Hepatocyte (in vitro differentiated cells): ENCODE data around the gene CHSY1. TPM values are rescaled to one million over a fixed set of nuclear protein-coding genes. Genes with fewer than 3 reads are reported as not detected.

Experiments
- DNase-seq: peaks from one replicate; pipeline ENCODE4 v3.0.0-alpha.2; 2016; ENCODE audit warnings: low spot score
- H2AFZ ChIP-seq: fragments of 200-600 bp; sonication (generic); 2 replicates; pipeline ENCODE4 v1.6.0; 2016; ENCODE audit warnings: antibody characterized with exemption, mild to moderate bottlenecking
- H3K27ac ChIP-seq: fragments of 200-600 bp; sonication (generic); 2 replicates; pipeline ENCODE4 v1.5.1; 2016; ENCODE audit warnings: mild to moderate bottlenecking
- H3K27me3 ChIP-seq: fragments of 200-600 bp; sonication (generic); 2 replicates; pipeline ENCODE4 v1.6.1; 2016
- H3K36me3 ChIP-seq: fragments of 200-600 bp; sonication (generic); replicated peaks from 2 replicates; pipeline ENCODE4 v1.5.1; 2016; ENCODE audit warnings: low read depth; ENCODE audit not compliant: insufficient read depth
- H3K4me1 ChIP-seq: fragments of 200-600 bp; sonication (generic); 2 replicates; pipeline ENCODE4 v1.5.1; 2016; ENCODE audit warnings: mild to moderate bottlenecking, moderate library complexity; ENCODE audit not compliant: insufficient read depth
- H3K4me2 ChIP-seq: fragments of 200-600 bp; sonication (generic); 2 replicates; pipeline ENCODE4 v1.6.0; 2016
- H3K4me3 ChIP-seq: fragments of 200-600 bp; sonication (generic); 2 replicates; pipeline ENCODE4 v1.5.1; 2016; ENCODE audit warnings: mild to moderate bottlenecking
- H3K79me2 ChIP-seq: fragments of 200-600 bp; sonication (generic); 2 replicates; pipeline ENCODE4 v1.6.0; 2017; ENCODE audit warnings: mild to moderate bottlenecking
- H3K9me2 ChIP-seq: fragments of 200-600 bp; sonication (generic); replicated peaks from 2 replicates; pipeline ENCODE4 v1.6.0; 2017; ENCODE audit warnings: mild to moderate bottlenecking; ENCODE audit not compliant: insufficient read depth
- H3K9me3 ChIP-seq: fragments of 200-600 bp; sonication (generic); 2 replicates; pipeline ENCODE4 v1.5.1; 2016; ENCODE audit warnings: low read depth, mild to moderate bottlenecking
- H4K20me1 ChIP-seq: fragments of 200-600 bp; sonication (generic); 2 replicates; pipeline ENCODE4 v1.6.0; 2016; ENCODE audit warnings: mild to moderate bottlenecking; ENCODE audit not compliant: insufficient read depth, poor library complexity, severe bottlenecking
- EZH2 ChIP-seq: fragments of 200-600 bp; sonication (generic); IDR thresholded peaks from 2 replicates; pipeline ENCODE4 v1.6.1; 2016; ENCODE audit warnings: antibody characterized with exemption, mild to moderate bottlenecking, borderline replicate concordance
- EZH2phosphoT487 ChIP-seq: fragments of 200-600 bp; sonication (generic); IDR thresholded peaks from one replicate; pipeline ENCODE4 v1.6.1; 2018; ENCODE audit warnings: antibody characterized with exemption, mild to moderate bottlenecking, low read depth, moderate library complexity; ENCODE audit not compliant: unreplicated experiment, severe bottlenecking
- WGBS: methylation state at CpG from one replicate; pipeline ENCODE4 v1.1.6; 2016; ENCODE audit warnings: low lambda C conversion rate; ENCODE audit errors: missing lambda C conversion rate; 5-methylcytosine and 5-hydroxymethylcytosine counted together
- polyA plus RNA-seq: library from polyadenylated mRNA; unstranded; fragments of >200 nt; fragmentation: Nextera tagmentation; extraction: Ambion mirVana; gene quantifications from 2 replicates; pipeline ENCODE4 v1.2.1, GENCODE V29; 2016
- total RNA-seq: library from RNA; depleted of rRNA; stranded (reverse); fragments of >200 nt; gene quantifications from 2 replicates; pipeline ENCODE4 v1.2.3, GENCODE V29; 2014
- TF ChIP-seq, protein P1 (sequence below): fragments of 200-600 bp; sonication (generic); IDR thresholded peaks from 2 replicates; pipeline ENCODE4 v1.5.1; 2016; ENCODE audit warnings: antibody characterized with exemption, mild to moderate bottlenecking; ENCODE audit not compliant: poor library complexity

Gene CHSY1
- total and polyA plus RNA-seq, 2 experiments from 2014 or later, result 22.5 to 27.8 TPM

DNA sequence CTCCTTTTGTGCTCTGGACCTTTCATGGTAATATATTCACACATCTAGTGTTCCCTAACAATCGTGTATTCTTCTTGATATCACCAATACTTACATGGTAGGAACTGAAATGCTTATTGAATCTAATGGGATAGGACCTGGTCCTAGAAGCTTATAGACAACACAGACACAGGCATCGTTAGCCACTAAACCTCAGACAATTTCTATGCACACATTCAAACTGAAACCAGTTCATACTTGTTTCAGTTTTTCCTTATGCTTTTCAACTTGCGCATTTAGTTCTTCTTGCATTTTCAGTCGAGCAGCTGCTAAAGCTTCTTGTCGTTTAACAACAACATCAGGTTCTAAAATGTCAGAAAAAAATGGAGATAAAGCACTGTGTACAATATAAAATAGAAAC lies 23.2 kb upstream of the CHSY1 start:
- Histone ChIP-seq H3K9me2 (no peaks in the 10 kb centered on the region), H3K4me2 (peak overlapping the region; percentile 90), H2AFZ (no peak overlapping the region), H3K36me3 (no peaks in the 10 kb centered on the region), H4K20me1 (peaks cover 18% of the 10 kb centered on the region), H3K9me3 (no peaks in the 10 kb centered on the region), H3K4me1 (peaks cover 16% of the 10 kb centered on the region), H3K27ac (no peak overlapping the region), H3K79me2 (peaks cover 32% of the 10 kb centered on the region), H3K4me3 (no peak overlapping the region), H3K27me3 (no peaks in the 10 kb centered on the region)
- DNase-seq, result no peak
- no peak for TF ChIP-seq EZH2phosphoT487
- TF ChIP-seq, protein P1, sequence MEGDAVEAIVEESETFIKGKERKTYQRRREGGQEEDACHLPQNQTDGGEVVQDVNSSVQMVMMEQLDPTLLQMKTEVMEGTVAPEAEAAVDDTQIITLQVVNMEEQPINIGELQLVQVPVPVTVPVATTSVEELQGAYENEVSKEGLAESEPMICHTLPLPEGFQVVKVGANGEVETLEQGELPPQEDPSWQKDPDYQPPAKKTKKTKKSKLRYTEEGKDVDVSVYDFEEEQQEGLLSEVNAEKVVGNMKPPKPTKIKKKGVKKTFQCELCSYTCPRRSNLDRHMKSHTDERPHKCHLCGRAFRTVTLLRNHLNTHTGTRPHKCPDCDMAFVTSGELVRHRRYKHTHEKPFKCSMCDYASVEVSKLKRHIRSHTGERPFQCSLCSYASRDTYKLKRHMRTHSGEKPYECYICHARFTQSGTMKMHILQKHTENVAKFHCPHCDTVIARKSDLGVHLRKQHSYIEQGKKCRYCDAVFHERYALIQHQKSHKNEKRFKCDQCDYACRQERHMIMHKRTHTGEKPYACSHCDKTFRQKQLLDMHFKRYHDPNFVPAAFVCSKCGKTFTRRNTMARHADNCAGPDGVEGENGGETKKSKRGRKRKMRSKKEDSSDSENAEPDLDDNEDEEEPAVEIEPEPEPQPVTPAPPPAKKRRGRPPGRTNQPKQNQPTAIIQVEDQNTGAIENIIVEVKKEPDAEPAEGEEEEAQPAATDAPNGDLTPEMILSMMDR, result no peak
- no peak for TF ChIP-seq EZH2
- WGBS, result 98% methylated on average over 5 of the region's 5 CpGs

DNA sequence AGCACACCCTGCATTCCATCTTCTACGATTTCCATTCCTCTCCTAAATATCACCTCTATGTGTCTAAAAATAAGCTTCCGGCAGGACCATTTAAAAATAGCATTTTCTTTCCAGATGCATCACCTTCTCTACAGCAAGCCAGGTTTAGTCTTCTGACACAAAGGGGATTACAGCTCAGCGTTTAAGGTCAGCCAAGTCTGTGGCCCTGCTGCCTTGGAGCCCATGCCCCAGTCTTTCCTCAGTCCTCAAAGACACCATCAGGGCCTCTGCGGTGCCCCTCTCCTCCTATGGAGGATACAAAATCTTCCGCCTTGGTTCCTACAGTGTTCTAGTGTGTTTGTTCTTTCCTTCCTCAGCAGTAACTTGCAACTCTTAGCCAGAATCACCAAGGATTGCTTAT lies 21.7 kb upstream of the CHSY1 start:
- Histone ChIP-seq H3K9me3 (no peaks in the 10 kb centered on the region), H2AFZ (no peak overlapping the region), H3K9me2 (no peaks in the 10 kb centered on the region), H4K20me1 (peaks cover 18% of the 10 kb centered on the region), H3K4me3 (no peak overlapping the region), H3K27me3 (no peaks in the 10 kb centered on the region), H3K27ac (no peak overlapping the region), H3K4me2 (no peak overlapping the region), H3K4me1 (peaks cover 12% of the 10 kb centered on the region), H3K79me2 (peaks cover 32% of the 10 kb centered on the region), H3K36me3 (no peaks in the 10 kb centered on the region)
- 86% methylated on average over 5 of the region's 5 CpGs for WGBS
- TF ChIP-seq EZH2 (no peak), EZH2phosphoT487 (no peak)
- TF ChIP-seq, protein P1, result no peak
- no peak for DNase-seq

DNA sequence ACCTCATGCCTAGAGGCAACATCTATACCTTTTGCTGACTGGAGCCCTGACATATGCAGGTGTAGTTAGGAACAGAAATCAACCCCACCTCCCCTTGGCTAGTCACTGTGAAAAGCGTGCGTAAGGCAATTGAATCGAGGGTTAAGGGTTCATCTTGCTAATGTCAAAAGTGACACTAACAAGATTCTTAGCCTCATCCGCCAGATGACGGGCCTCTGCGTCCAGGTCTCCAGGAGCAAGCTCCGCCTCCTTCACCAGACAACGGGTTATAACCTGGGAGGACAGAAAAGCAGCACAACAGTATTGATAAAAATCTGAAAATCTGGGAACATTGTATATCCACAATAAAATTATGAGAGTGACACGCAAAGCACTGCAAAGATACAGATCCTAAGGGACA lies 20.7 kb upstream of the CHSY1 start:
- H2AFZ ChIP-seq, result no peak overlapping the region
- H3K27me3 ChIP-seq, result no peaks in the 10 kb centered on the region
- H3K4me3 ChIP-seq, result no peak overlapping the region
- peaks cover 18% of the 10 kb centered on the region for H4K20me1 ChIP-seq
- no peaks in the 10 kb centered on the region for H3K9me2 ChIP-seq
- no peak overlapping the region for H3K4me2 ChIP-seq
- WGBS, result 76% methylated on average over 9 of the region's 9 CpGs
- no peak overlapping the region for H3K27ac ChIP-seq
- TF ChIP-seq, protein P1, result no peak
- TF ChIP-seq EZH2phosphoT487 (no peak), EZH2 (no peak)
- H3K9me3 ChIP-seq, result no peaks in the 10 kb centered on the region
- peaks cover 32% of the 10 kb centered on the region for H3K79me2 ChIP-seq
- no peaks in the 10 kb centered on the region for H3K36me3 ChIP-seq
- DNase-seq, result no peak
- peaks cover 6% of the 10 kb centered on the region for H3K4me1 ChIP-seq
